Caco-2 (cell line): ENCODE results near the gene RASSF4. TPM values are rescaled to one million over a fixed set of nuclear protein-coding genes. Genes with fewer than 3 reads are reported as not detected.

Source experiments
- BruUV-seq: library from RNA; stranded (reverse); fragments of 400-500 nt; replicated peaks from 2 replicates; lab custom pipeline; 2021; lab: Mats Ljungman, UMichigan
- CTCF ChIA-PET: fragments of 300-600 bp; sonication (Branson Sonifier 250); formaldehyde crosslinking; loops from one replicate; lab custom pipeline; 2022; ENCODE audit warnings: antibody characterized with exemption; lab: Charles Lee
- POLR2A ChIA-PET: fragments of 300-600 bp; sonication (Branson Sonifier 250); formaldehyde crosslinking; loops from one replicate; lab custom pipeline; 2022; ENCODE audit warnings: antibody characterized with exemption; lab: Charles Lee
- DNase-seq, 2 experiments: peaks; one replicate each; pipeline versions ENCODE4 v3.0.0 to v3.0.0-alpha.2; 2020 to 2022
- H3K27me3 ChIP-seq: replicated peaks from 2 replicates; pipeline ENCODE4 v1.6.0; 2011; ENCODE audit warnings: low read length; ENCODE audit not compliant: control insufficient read depth, insufficient read depth
- H3K36me3 ChIP-seq: 2 replicates; pipeline ENCODE4 v1.5.1; 2011; ENCODE audit warnings: low read length; ENCODE audit not compliant: control insufficient read depth, insufficient read depth
- H3K4me1 ChIP-seq: fragments of 250-450 bp; sonication (Bioruptor Pico); 2 replicates; pipeline ENCODE4 v1.5.1; 2020; ENCODE audit warnings: mild to moderate bottlenecking
- H3K4me3 ChIP-seq: 2 replicates; pipeline ENCODE4 v1.5.1; 2011; ENCODE audit warnings: low read depth, mild to moderate bottlenecking, control low read depth, low read length
- H3K9me3 ChIP-seq: fragments of 250-450 bp; sonication (Bioruptor Pico); 2 replicates; pipeline ENCODE4 v1.5.1; 2020; ENCODE audit warnings: mild to moderate bottlenecking, moderate library complexity
- H3K27ac Mint-ChIP-seq: one replicate; pipeline ENCODE4 v1.8.0; 2022; ENCODE audit warnings: mixed read lengths; ENCODE audit not compliant: unreplicated experiment
- H3K27me3 Mint-ChIP-seq: one replicate; pipeline ENCODE4 v1.8.0; 2022; ENCODE audit warnings: mixed read lengths; ENCODE audit not compliant: insufficient read depth, unreplicated experiment
- H3K36me3 Mint-ChIP-seq: one replicate; pipeline ENCODE4 v1.8.0; 2022; ENCODE audit warnings: mild to moderate bottlenecking, mixed read lengths; ENCODE audit not compliant: insufficient read depth, unreplicated experiment
- H3K4me1 Mint-ChIP-seq: one replicate; pipeline ENCODE4 v1.8.0; 2022; ENCODE audit warnings: low read depth, mixed read lengths; ENCODE audit not compliant: unreplicated experiment
- H3K4me3 Mint-ChIP-seq: one replicate; pipeline ENCODE4 v1.8.0; 2022; ENCODE audit warnings: mild to moderate bottlenecking, moderate library complexity, mixed read lengths; ENCODE audit not compliant: unreplicated experiment
- H3K9me3 Mint-ChIP-seq: one replicate; pipeline ENCODE4 v1.8.0; 2022; ENCODE audit warnings: mixed read lengths; ENCODE audit not compliant: unreplicated experiment
- CTCF ChIP-seq, 2 experiments: fragments of 200-600 bp in 1 of 2; IDR thresholded peaks; 1 replicate in 1 of 2; 2 replicates in 1 of 2; pipeline versions ENCODE4 v1.5.1 to v1.8.0; 2011 to 2022; ENCODE audit warnings: antibody characterized with exemption in 1 of 2, control low read depth in 1 of 2, inconsistent platforms in 1 of 2, low read depth in 1 of 2, low read length in 1 of 2, mild to moderate bottlenecking in 1 of 2, moderate library complexity in 1 of 2; ENCODE audit not compliant: insufficient read depth in 1 of 2, severe bottlenecking in 1 of 2, unreplicated experiment in 1 of 2
- intact Hi-C: fragments of 100-400 bp; cut with micrococcal nuclease; formaldehyde crosslinking; loops from one replicate; pipeline ENCODE4 v1.10.0; 2022; ENCODE audit not compliant: unreplicated experiment
- total RNA-seq: library from RNA; stranded (reverse); gene quantifications from 2 replicates; pipeline ENCODE4 v1.2.3, GENCODE V29; 2022

Gene RASSF4
- total RNA-seq, 1 experiment from 2014 or later, result 55.6 TPM

- H3K27ac Mint-ChIP-seq, result peak overlapping the region; percentile 20
- H3K36me3 Mint-ChIP-seq, result peaks cover 17% of the 10 kb centered on the region
- no peak for TF ChIP-seq CTCF (IDR thresholded peaks at IDR 0.05; ENCODE audit: insufficient read depth in 1 of 2, low read depth in 1 of 2, low read length in 1 of 2, severe bottlenecking in 1 of 2, unreplicated experiment in 1 of 2)
Measured at GRCh38 chr10:44955413-44956070, 4.1 kb upstream of the RASSF4 start.

GRCh38 chr10:44956226-44956625 is 3.4 kb upstream of the RASSF4 start:
- Mint-ChIP-seq H3K4me1 (peaks cover 33% of the 10 kb centered on the region), H3K36me3 (peaks cover 16% of the 10 kb centered on the region), H3K27me3 (no peaks in the 10 kb centered on the region), H3K9me3 (no peaks in the 10 kb centered on the region), H3K27ac (peak overlapping the region; percentile 20), H3K4me3 (no peak overlapping the region)
- BruUV-seq, result no TSS peak
- TF ChIP-seq CTCF (IDR thresholded peaks at IDR 0.05; ENCODE audit: insufficient read depth in 1 of 2, low read depth in 1 of 2, low read length in 1 of 2, severe bottlenecking in 1 of 2, unreplicated experiment in 1 of 2), result no peak
- no peaks in the 10 kb centered on the region for H3K27me3 ChIP-seq
- H3K36me3 ChIP-seq, result no peaks in the 10 kb centered on the region
- H3K4me3 ChIP-seq, result no peak overlapping the region
- intact Hi-C loops, result no loop called here
- H3K4me1 ChIP-seq, result peaks cover 55% of the 10 kb centered on the region
- CTCF ChIA-PET, result no interaction called here
- H3K9me3 ChIP-seq, result no peaks in the 10 kb centered on the region
- POLR2A ChIA-PET, result no interaction called here
- DNase-seq, result no peak

More at GRCh38 chr10:44955413-44956070, 4.1 kb upstream of the RASSF4 start:
- no peak for DNase-seq
- no TSS peak for BruUV-seq
- intact Hi-C loops, result no loop called here
- no peaks in the 10 kb centered on the region for H3K9me3 ChIP-seq
- H3K4me3 ChIP-seq, result no peak overlapping the region
- Mint-ChIP-seq H3K9me3 (no peaks in the 10 kb centered on the region), H3K4me3 (no peak overlapping the region), H3K27me3 (no peaks in the 10 kb centered on the region), H3K4me1 (peaks cover 30% of the 10 kb centered on the region)
- 0 out of 2 replicates have a peak, but pooled peaks cover 2% of the 10 kb centered on the region for H3K36me3 ChIP-seq
- POLR2A ChIA-PET, result no interaction called here
- H3K4me1 ChIP-seq, result peaks cover 51% of the 10 kb centered on the region
- CTCF ChIA-PET, result no interaction called here
- no peaks in the 10 kb centered on the region for H3K27me3 ChIP-seq

- TF ChIP-seq CTCF (IDR thresholded peaks at IDR 0.05; ENCODE audit: insufficient read depth in 1 of 2, low read depth in 1 of 2, low read length in 1 of 2, severe bottlenecking in 1 of 2, unreplicated experiment in 1 of 2), result no peak
- Mint-ChIP-seq H3K36me3 (peaks cover 16% of the 10 kb centered on the region), H3K9me3 (no peaks in the 10 kb centered on the region), H3K27me3 (no peaks in the 10 kb centered on the region), H3K4me3 (peak overlapping the region; percentile 78), H3K4me1 (peaks cover 33% of the 10 kb centered on the region), H3K27ac (no peak overlapping the region)
- no peaks in the 10 kb centered on the region for H3K9me3 ChIP-seq
- intact Hi-C loops, result no loop called here
- BruUV-seq, result no TSS peak
- H3K4me1 ChIP-seq, result peaks cover 51% of the 10 kb centered on the region
- H3K36me3 ChIP-seq, result 0 out of 2 replicates have a peak, but pooled peaks cover under 1% of the 10 kb centered on the region
- POLR2A ChIA-PET, result no interaction called here
- no peak overlapping the region for H3K4me3 ChIP-seq
- CTCF ChIA-PET, result no interaction called here
- H3K27me3 ChIP-seq, result no peaks in the 10 kb centered on the region
- no peak for DNase-seq
Measured at GRCh38 chr10:44956717-44957706, 2.6 kb upstream of the RASSF4 start.
